CD4-positive, alpha-beta T cell treated with Interferon alpha-2 for 1 hour (primary cell): ENCODE data around the gene EPC2.
"Not testable (repeated sequence)": the region's sequence is repeated elsewhere in the genome, so short reads cannot be mapped to it uniquely, and the experiment has no call there.

Experiments
- DNase-seq, 2 donors: peaks; one replicate each; pipeline ENCODE4 v3.0.0-alpha.2; 2020 to 2022

The EPC2 gene

DNA sequence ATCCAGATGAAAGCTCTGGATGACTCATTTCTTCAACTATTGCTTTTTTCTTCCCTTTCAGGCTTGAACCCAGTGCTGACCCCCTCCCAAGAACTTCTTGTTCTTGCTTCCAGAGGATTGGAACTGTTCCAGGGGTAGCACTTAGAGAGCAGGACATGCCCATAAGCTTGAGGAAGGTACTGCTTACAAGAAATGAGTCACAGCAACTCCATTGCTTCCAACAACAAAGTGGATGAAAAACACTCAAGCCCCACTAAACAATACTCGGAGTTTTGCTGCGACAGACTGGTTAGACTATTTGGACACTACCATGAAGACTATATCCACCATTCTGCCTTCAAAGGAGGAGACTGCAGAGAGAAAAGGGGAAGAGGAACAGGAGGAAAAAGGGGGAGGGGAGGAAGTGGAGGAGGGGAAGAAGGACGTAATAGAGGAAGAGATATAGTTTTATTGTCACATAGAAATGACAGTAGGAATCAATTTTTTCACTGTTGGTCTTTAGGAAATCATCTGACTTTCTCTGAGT, 1.6 kb upstream of the EPC2 start:
- no peak for DNase-seq

DNA sequence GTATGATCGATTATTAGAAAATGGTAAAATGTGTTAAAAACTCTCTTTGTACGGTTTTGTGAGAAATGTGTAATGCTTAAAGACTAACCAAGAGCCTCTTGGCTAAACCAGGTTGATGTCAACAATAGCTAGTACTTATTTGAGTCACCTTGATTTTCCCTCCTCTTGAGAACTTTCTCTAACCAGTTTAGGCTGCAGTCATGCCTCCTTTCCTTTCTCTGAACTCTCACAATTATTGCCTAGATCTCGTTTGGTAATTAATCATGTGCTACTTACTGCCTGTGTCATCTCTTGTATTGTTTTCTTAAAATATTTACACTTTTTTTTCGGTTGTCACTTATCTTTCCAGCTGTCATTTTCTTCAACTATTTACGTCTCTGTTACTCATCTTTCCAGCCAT, 1.1 kb upstream of the EPC2 start:
- no peak for DNase-seq

DNA sequence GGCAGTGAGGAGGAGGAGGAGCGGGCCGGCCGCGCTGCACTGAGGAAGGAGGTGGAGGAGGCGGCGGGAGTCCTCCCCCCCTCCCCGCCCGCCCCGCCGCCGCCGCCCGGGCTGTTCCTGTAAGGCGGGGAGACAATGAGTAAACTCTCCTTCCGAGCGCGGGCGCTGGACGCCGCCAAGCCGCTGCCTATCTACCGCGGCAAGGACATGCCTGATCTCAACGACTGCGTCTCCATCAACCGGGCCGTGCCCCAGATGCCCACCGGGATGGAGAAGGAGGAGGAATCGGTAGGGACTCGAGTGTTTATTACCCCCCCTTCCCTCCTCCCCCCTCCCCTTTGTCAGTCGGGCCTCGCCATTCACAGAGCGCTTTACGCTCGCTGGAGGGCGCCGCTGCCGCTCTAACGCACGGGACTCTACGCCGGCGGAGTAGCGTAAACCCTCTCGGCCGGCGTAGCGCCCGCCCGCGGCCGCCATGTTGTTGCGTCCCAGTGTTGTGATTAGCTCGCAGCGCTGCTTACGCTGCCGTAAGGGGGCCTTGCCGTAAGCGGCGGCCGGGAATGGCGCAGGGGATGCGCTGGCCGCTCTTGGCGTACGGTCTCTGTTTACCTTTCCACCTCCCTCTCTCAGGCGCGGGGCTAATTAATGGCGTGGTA, 460 bp downstream of the EPC2 start:
- peak; percentile 91 to 95 for DNase-seq

DNA sequence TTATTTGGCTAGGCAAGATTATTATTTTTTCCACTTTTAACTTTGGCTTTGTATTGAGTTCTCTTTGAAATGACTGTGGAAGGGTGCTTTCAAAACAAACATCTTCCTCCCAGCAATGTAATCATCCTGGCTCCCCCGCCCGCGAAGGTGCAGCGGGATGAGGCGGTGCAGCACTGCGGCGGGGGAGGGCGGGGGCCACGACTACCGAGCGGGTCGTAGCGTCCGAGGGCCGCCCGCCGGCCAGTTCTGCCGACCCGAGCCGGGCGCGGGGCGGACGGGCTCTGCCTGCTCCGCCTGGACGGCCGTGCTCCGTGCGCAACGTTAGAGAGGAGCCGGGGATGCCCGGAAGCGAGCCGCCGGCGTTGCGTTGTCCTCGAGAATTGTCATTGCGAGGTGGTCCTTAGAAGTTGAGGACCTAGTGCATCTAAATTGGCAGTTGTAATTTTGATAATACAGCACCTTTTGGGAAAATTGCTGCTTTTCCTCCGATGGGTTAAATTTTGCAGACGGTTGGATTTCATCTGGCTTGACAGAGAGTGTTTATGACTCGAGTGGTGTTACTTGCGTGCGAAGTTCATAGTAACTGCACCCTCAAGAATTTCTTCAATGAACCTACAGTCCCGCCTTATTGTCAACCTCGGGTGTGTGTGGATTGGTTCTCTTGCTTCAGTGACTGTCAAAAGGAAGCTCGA, 1.1 kb downstream of the EPC2 start:
- peak; percentile 79 to 92 for DNase-seq

DNA sequence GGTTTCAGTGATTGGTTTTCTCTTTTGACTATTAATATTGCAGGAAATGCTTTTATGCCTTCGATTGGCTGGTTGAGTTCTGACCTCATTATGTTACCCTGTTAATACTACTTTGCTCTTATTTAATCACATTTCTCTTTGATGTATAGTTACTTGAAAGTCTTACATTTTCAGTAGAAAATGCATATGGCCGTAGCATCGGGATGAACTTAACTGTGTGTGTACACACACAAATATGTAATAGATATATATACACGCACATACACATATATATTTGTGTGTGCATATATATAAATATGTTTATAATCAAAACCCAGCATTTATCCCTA, 1.6 kb downstream of the EPC2 start:
- DNase-seq, result no peak

DNA sequence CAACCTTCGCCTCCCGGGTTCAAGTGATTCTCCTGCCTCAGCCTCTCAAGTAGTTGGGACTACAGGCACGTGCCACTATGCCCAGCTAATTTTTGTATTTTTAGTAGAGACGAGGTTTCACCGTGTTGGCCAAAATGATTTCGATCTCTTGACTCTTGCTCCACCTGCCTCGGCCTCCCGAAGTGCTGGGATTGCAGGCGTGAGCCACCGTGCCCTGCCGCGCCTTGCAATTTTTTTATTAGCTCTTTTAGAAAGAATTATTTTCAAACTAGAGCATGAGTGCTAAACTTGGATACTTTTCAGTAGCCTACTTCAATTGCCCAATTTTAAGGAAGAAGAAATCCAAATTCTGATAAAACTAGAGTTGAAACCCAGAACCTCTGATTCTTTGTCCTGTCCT, 3.2 kb downstream of the EPC2 start:
- not testable (repeated sequence) for DNase-seq

DNA sequence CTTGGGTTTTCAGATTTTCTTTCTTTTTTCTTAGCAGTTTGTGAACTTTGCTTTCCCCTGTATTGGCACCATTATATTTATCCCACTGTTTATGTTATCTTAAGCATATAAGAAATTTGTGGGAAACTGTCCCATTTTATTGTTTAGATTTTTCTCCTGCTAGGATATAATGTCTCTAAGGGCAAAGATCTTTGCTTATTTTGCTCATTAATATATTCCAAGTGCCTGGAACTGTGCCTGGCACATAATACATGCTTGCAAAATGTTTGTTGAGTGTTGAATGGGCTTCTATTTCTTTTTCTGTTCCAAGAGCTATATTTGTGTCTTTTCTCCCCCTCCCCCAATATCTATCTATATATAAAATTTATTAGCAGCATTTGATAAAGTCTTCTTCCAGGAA, 5.4 kb downstream of the EPC2 start:
- no peak for DNase-seq

DNA sequence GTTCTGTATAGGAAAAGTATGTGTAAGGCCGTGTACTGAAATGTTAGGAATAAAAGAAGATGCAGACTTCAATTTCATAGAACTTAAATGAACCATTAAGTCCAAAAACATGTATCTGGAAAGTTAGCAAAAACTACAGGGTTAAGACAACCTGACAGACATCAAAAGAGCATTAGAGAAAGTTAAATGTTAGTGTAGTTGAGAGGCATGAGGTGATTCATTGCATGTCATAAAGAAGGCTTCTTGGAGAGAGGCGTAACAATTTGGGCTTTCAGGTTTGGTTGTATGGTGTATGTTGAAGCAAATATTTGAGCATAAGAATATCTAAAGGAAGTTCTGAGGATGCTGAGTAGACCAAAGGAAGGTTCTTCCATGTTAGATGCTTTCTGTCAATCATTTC, 6.3 kb downstream of the EPC2 start:
- no peak for DNase-seq

DNA sequence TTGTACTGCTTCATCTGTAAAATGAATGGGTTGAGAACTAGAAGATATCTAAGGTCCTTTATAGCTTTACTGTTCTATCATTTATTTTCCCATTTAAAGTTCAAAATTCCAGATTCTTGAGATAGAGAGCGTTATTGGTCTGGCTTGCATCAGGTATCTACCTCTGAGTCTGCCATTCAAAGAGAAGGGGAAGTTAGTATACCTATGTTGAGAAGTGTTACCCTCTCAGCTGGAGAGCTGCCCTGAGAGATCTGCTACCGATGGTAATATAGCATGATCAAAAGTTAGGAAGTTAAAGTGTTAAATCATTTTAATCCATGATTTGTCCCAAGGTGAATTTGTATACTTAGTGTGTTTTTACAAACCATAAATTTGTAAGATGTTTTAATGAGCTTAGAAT, 7.4 kb downstream of the EPC2 start:
- DNase-seq, result no peak

DNA sequence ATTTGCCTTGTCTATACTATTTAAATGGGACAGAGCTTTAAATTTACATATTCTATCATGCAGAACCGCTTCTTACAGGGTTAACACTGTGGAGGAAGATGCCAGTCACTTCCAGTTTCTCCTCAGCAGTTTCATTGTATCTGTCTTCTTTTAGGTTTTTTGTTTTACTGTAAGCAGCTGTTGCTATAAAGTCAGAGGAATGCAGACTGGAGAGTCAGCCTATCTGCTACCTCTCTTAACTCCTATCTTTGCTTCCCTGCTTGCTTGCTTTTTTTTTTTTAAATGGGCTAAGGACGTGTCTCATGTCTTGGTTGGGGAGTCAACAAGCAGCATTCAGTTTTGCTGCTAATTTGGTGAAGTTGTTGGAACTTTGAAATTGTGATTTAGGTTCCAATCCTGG, 8.9 kb downstream of the EPC2 start:
- no peak for DNase-seq

DNA sequence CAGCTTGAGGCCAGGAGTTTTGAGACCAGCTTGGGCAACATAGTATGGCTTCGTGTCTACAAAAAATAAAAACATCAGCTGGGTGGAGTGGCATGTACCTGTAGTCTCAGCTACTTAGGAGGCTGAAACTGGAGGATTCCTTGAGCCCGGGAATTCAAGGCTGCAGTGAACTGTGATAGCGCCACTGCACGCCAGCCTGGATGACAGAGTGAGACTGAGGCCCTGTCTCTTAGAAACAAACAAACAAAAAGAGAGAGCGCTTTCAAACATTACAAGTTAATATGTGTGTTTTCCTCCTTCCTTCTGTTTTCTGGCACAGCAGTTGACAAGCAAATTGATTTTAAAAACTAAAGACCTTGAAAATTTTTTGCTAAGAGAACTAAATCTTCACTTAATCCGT, 9.9 kb downstream of the EPC2 start:
- DNase-seq, result no peak

DNA sequence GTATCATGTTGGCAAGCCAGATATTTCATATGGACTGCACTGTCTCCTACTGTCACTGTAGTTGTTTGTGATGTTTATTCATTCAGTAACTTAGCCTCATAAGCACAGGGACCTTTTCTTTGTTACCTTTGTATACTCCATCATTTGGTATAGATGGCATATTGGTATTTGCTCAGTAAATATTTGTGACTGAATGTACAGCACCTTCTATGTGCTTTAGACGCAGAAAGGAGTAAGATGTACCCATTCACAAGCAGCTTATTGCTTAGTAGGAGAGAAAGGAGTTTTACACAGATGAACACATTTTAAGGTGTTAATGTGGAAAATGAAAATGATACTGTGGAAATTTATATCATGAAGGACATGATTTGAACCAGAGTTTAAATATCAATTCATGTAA, 12.0 kb downstream of the EPC2 start:
- DNase-seq, result no peak

DNA sequence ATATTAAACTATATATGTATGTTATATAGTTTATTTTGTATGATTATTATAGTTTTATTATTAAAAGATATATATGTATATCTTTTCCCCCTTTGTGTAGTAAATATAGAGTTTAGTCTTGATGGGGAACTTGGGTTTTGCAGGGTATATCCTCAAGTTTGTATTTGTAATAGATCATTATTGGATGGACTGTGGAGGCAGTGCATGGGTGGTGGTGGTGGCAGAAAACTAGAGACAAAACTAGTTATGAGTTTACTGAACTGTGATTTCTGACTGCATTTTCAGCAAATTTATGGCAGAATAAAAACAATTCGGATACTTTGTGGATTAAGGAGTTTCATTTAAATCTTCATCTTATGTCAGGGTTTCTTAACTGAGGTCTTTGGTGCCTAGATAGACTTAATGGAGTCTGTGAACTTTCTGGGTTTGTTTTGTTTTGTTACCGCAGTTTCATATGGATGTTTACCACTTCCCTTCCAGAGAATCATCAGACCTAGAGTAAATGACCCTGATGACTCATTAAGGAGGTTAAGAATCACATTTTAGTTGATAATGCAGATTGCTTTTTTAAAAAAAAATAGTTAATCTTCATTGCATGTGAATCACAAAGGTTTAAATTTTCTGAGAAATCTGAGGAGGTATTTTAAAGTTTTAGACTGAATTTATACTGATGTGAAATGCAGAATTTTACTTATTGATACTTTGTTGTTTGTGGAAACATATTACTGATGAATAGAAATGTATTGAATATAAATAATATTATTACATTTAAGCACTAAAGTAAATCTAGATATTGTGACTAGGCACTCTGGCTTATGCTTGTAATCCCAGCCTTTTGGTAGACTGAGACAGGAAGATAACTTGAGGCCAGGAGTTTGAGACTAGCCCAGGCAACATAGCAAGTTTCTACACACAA, 14.5 kb downstream of the EPC2 start:
- DNase-seq, result peak in 1 of 2 donors; percentile 70

DNA sequence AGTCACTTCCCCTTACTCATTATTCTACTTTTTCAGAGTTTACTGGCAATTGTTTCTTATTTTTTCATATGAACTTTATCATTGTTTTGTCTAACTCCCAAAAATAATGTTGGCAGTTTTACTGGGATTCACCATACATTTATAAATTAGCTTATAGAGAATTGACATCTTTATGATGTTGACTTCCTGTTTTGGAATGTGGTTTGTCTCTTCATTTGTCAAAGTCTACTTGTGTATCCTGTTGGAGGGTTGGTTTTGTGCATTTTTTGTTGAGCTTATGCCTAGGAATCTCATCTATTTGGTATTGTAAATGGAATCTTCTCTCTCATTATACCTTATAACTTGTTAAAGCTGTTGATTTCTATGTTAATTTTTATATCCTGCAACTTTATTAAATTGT, 16.4 kb downstream of the EPC2 start:
- no peak for DNase-seq

DNA sequence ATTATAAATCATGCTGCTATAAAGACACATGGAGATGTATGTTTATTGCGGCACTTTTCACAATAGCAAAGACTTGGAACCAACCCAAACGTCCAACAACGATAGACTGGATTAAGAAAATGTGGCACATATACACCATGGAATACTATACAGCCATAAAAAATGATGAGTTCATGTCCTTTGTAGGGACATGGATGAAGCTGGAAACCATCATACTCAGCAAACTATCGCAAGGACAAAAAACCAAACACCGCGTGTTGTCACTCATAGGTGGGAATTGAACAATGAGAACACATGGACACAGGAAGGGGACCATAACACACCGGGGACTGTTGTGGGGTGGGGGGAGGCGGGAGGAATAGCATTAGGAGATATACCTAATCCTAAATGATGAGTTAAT, 17.8 kb downstream of the EPC2 start:
- not testable (repeated sequence) for DNase-seq

DNA sequence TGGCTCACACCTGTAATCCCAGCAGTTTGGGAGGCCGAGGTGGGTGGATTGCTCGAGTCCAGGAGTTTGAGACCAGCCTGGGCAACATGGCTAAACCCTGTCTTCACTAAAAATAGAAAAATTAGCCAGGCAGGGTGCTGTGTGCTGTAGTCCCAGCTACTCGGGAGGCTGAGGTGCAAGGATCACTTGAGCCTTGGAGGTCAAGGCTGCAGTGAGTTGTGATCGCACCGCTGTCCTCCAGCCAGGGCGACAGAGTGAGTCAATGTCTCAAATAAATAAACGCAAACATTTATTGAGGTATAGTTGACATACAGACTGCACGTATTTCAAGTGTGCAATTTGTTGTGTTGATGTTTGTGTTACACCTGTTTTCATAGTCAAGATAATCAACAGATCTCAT, 19.7 kb downstream of the EPC2 start:
- DNase-seq, result no peak

DNA sequence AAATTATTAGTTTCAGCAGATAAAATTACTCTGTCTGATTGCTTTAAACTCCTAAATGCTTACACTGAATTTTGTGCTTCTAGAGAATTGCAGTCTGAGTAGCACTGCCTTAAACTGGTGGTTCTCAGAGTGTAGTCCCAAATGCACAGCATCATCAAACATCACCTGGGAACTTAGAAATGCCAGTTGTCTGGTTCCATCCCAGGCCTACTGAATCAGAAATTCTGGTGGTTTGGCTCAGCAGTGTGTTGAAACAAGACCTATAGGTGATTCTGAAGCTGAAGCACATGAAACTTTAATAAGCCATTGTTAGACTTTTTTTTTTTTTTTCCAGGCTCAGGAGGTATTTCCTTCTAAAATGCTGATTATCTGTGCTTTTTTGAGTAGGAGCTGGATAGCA, 22.0 kb downstream of the EPC2 start:
- no peak for DNase-seq

DNA sequence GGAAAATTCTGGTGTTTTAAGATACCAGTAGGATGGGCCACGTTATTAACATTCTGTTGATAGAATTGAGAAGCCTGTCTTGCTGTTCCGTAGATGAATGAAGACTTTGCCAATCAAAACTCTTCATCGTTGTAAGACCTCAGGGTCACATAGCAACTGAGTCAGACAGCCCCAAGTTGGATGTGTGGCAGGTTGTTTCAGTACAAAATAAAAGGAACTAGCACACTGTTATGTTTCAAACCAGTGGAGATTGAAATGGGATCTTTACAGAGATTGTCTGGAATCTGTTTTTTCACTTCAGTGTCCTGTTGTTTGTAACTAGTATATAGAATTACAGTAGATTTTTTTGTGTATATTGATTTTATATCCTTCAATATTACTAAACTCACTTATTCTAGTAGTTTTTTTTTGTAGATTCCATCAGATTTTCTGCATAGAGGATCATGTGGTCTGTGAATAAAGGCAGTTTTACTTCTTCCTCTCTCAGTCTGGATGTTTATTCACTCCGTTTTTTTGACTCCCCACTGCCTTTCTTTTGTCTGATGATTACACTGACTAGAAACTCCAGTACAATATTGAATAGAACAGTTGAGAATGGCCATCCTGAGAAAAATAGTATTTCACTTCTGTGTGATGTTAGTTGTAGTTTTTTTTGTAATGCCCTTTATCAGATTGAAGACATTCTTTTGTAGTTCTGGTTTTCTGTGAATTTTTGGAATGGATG, 22.7 kb downstream of the EPC2 start:
- DNase-seq, result no peak

DNA sequence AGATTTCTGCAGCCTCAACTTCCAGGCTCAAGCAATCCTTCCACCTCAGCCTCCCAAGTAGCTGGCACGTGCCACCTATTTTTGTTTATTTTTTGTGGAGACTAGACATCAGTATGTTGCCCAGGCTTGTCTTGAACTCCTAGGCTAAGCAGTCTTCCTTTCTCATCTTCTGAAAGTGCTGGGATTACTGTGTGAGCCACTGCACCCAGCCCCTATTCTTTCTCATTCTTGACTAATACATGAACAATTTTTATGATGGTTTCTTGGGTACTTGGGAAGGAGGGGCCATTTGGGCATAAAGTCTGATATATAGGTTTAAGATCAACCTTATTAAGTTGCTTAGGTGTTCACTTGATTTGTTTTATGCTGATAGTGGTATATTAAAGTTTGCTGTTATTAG, 26.2 kb downstream of the EPC2 start:
- DNase-seq, result no peak

DNA sequence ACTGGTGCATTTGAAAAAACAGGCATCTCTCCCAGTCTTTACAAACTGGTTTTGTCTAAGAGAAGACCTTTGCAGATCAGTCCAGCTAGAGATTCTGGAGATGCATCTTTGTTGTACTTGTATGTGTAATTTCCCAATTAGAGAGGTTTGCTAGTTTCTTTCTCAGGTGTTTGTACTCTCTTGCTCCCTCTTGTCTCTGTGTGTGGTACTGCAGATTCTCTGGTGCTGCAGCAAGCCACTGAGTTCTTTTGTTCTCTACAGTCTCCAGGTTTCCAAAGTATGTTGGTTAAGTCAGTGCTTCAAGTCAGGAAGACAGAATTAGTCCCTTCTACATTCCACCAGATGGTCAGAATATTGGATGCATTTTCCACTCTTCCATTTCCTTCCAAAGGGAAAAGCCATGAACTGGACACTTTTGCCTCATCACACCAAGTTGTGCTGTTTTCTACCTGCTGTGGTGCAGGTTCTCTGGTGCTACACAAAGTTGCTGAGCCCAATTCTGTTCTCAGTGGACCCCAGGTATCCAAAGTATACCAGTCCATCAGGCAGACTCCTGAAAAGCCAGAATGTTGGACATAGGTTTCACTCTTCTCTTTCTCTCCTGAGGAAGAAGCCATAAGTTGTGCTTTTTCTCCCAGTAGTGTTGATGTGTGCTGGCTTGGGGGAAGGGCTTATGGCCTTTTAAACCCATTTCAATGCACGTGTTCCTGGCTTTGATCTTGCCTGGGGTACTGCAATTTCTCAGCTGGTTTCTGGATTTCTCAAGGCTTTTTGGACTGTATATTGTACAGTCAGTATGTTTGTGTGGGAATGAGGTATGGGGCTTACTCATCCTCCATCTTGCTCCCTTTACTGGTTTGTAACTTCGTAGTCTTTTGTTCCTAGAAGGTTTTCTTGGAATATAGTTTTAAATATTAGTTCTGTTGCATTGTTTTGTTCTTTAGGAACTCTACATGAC, 29.8 kb downstream of the EPC2 start:
- DNase-seq, result peak; percentile 15 to 63

DNA sequence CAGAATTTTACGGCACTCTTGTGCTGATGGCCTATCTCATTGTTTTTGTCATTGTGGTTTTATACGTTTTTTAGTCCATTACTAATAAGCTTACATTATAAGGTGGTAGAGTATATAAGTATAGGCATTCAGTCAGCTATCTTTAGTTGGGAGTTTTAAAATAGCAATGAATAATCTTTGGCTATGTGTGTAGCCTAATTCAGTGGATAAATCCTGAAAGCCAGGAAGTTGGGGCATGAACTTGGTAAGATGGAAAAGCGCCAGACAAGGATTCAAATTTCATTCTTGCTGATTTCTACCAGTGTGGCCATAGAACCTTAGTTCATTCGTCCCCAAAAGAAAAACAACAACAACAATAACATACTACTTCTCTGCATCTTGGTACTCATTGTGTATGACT, 31.2 kb downstream of the EPC2 start:
- DNase-seq, result no peak
